HG02970 (cell line): ENCODE data around the gene CDYL.

Source experiments
- ATAC-seq: cut with Tn5 transposase; IDR thresholded peaks from one replicate; pipeline ENCODE4 v1.9.1; 2021; ENCODE audit warnings: mild to moderate bottlenecking, moderate library complexity, moderate number of reproducible peaks; ENCODE audit not compliant: unreplicated experiment, low FRiP score

The CDYL gene

DNA sequence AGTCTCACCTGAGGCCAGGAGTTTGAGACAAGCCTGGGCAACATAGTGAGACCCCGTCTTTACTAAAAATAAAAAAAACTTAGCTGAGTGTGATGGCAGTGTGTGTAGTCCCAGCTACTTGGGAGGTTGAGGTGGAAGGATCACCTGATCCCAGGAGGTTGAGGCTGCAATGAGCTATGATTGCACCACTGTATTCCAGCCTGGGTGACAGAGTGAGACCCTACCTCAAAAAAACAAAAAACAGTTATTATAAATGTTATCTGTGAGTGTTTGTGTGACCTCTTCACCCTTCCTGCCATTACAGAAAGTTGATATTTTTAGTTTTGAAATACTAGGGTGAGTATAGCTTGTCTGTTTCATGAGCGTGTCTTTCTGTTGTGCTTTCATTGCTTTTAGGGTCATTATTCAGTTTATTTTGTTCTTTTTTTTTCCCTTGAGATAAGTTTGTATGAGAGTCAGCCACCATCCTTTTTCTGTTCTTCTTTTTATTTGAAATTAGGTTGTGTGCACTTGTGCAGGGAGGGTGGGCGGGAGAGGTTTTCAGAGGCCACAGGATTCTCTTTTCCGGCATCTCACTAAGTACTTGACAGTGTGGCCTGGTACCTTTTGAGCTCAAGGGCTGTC lies 26.2 kb downstream of the CDYL start:
- ATAC-seq = peak; percentile 62

DNA sequence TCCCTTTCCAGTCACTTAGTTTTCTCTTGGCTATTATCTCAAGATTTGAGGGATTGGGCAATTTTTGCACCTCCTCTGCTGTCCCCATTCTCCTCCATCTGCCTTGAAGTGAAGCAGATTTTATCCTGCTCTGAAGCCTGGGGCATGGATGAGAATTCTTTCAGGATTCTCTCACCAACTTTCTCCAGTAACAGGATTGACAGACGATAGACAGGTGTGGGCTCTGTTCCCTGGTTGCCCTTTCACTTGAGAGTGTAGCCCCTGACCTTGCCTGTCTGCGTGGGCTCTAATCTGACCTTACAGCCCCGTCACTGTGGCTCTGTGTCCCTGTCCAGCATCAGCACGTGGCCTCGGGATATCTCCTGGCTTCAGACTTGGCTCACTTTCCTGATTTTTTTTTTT lies 27.1 kb downstream of the CDYL start:
- no peak for ATAC-seq

DNA sequence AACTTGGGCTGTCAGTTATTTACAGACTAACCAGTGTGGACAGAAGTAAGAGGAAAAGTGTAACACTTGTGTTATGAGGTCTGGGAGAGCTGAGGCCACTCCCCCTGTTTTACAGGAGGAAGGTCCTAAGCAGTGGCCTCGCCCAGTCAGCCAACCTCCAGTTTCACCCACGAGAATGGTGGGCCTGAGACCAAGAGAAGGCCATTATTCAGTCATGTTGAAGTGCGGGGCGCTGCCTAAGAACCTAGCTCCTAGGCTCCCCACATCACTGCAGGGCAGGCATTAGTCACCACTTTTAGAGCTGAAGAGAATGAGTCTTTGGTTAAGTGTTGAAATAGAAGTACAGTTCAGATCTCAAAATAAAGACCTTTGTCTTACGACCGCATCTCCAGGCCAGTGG lies 27.9 kb downstream of the CDYL start:
- no peak for ATAC-seq

DNA sequence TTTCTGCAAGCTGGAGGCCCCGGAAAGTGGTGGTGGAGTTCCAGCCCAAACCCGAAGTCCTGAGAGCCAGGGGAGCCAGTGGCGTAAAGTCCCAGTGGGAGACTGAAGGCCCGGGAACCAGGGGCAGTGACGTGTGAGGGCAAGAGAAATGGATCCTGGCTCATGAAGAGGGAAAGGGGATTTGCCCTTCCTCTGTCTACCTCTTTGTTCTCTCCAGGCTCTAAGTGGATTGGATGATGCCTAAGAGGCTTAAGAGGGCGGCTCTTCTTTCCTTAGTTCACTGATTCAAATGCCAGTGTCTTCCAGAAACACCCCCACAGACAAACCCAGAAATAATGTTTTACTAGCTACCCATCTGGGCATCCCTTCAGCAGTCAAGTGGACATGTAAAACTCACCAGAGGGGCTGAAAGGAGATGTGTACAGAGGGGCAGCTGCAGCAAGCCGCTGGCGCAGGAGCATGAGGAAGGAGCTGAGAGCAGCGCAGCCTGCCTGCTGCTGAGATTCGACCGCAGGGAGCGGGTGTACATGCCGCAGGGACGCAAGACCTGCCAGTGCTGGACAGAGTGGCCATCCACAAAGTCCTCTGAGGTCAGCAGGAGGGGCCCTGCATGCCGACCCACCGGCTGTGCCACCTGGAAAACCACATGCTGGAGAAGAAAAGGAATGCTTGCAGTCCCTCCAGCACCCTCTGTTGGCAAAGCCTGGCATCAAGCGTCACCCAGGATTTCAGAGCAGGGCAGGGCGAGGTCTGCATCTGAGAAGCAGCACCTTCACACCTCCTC lies 29.5 kb downstream of the CDYL start:
- no peak for ATAC-seq

DNA sequence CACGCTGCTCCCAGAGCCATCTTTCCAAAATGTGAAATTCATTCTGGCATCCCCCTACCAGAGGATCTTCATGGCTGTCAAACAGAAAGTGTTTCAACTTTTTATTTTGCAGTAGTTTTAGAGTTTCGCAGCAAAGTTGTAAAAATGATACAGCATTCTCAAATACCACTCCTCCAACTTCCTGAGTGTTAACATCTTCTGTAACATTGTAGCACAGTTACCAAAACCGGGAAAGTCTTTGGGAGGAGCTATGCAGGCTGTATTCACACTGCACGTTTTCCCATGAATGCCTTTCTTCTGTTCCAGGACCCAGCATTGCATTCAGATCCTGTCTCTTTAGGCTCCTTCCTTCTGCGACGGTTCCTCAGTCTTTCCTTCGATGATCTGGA lies 30.1 kb downstream of the CDYL start:
- no peak for ATAC-seq

DNA sequence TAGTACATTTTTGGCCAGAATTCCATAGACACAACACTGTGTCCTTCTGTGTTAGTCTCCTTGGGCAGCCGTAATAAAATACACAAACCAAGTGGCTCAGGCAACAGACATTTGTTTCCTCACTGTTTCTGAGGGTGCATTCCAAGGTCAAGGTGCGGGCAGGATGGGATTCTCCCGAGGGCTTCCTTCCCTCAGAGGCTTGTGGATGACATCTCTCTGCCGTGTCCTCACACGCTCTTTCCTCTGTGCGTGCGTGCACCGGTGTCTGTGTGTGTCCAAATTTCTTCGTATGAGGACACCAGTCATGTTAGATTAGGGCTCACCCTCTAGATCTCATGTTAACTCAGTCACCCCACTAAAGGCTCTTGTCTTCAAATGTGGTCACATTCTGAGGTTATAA lies 30.6 kb downstream of the CDYL start:
- ATAC-seq = no peak

DNA sequence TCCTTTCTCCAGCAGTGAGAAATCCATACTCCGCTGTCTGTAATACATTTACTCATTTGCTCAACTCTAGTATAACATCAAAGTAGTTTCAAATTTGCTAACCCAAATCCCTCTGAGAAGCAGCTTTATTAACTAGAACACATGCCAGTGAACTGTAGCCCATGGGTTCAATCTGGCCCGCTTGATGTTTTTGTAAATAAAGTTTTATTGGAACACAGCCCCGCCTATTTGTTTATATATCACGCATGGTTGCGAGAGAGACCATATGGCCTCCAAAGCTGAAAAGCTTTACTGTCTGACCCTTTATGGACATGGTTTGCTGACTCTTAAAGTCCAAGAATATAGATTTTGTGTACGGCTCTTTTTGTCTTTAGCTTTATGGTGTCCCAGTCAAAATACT lies 32.2 kb downstream of the CDYL start:
- no peak for ATAC-seq

DNA sequence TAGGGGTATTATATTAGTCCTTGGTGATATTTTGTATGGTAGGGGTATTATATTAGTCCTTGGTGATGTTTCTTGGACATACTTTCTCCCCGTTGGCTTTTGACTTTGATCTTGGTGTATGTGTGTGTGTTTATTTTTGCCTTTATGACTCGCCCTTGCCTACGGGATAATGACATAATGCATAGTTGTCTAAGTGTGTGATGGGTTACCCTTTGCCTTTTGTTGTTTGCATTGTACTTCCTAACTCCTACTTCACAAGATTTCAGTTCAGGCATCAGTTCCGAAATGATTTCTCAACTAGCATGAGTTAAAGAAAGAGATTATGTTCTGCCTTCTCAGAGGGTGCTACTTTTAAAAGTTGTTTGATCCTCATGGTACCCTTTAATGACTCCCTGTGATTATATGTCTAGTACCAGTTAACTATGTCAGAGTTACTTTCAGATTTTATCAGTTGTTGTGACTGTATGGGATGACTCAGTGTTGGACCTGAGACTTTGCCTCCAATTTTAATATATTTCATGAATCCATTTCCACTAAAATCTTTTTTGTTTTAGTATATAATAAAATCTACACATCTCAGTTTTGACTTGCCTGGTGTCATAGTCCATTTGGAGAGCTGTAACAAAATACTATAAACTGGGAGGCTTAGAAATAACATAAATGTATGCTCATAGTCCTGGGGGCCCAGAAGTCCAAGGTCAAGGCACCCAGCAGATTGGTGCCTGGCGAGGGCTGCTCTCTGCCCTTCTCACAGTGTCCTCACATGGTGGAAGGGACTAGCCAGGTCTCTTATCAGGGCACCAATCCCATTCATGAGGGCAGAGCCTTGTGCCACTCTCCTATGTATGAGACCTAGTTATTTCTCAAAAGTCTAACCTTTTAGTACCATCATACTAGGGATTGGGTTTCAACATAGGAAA lies 34.1 kb downstream of the CDYL start:
- ATAC-seq = no peak

DNA sequence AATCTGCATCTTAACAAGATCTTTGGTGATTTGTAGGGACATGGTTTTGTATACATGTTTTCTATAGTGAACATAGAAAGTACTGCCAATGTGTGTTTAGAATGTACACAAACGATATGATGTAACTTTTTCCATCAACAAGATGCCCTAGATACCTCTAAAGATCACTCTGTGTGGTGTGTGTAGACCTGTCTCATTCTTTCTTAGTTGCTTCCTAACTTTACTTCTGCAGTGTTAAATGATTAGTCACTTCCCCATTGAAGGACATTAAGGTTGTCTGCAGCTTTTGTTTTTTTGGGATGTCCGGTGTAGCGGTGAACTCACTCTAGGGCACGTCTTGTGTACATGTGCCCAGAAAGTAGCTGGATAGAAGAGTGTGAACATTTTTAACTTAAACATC lies 35.9 kb downstream of the CDYL start:
- ATAC-seq = no peak

DNA sequence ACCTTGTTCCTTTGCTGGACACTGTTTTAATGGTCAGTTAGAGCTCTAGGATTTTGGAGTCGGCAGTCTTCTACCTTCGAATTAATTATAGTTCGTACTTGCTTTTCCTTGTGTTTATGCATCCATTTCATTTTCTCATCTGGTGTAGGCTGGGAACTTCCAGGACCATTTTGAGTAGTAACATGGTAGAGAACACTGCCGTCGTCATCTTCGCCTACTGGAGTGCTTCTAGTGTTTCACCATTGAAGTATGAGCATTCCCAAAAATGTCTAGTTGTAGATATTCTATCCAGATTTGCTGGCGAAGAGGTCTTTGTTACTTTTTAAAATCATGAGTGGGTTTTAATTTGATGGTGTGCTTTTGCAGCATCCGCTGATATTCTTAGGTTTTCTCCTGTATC lies 36.9 kb downstream of the CDYL start:
- ATAC-seq = no peak

DNA sequence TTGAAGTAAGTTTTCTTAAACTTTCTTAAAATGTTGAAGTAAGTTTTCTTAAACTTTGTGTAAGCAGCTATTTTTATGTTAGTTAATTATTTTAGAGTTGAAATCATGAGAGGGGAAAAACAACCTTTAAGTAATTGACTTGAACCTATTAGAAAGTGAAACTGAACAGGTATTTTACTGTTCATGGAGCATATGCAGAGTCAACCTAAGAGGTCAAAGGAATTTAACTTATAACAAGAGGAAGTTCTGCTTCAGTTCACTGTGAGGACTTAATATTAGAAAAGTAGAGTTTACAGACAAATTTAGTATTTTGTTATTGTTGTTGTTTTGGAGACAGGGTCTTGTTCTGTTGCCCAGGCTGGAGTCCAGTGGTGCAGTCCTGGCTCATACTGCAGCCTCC lies 38.0 kb downstream of the CDYL start:
- no peak for ATAC-seq

DNA sequence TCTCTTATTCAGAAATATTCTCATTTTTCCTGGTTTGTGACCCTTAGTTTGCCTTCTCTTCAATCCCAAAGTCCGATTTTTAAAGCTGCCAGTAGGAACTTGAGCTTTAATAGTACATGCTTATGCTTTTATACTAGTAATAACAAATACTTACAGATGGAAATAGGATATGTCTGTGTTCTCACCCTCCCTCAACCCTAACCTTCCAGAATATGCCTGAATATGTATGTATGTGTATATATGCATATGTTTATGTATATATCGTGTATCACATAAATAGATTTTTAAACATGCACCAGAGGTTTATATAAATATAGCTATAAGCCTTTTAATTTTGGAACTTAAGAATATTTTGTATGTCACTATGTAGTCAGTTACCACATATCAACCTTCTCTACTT lies 38.8 kb downstream of the CDYL start:
- ATAC-seq = no peak

DNA sequence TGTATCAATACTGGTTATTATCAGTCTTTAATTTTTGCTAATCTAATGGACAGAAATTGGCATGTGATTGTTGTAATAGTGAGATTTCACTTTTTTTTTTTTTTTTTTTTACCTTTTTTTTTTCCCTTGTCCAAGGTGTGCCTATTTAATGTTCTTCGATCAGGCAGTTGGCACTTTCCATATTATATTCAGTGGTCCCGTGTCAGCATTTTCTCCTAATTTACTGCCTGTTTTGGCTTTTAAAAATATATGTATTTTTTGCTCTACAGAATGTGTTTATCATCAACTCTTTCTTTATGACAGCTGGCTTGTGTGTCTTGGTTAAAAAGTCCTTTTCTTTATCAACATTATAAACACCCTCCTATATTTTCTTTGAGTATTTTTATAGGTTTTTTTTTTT lies 39.4 kb downstream of the CDYL start:
- no peak for ATAC-seq

DNA sequence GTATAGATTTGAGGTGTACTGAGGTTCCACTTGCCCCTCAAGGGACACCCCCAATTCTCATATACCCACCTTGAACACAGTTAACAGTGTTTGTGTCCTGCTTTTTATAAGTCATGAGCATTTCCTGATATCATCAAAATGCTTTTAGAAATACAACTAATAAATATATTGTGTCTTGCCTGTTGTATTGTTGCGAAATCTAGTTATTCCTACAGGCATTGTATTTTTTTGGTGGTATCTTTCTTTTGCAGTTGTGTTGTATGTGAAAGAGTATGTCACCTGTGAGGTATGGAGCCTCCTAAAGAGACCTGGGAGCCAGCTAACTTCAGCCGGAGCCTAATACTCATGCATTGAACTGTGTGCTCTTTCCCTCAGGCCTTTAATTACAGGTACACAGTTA lies 40.7 kb downstream of the CDYL start:
- ATAC-seq = no peak

DNA sequence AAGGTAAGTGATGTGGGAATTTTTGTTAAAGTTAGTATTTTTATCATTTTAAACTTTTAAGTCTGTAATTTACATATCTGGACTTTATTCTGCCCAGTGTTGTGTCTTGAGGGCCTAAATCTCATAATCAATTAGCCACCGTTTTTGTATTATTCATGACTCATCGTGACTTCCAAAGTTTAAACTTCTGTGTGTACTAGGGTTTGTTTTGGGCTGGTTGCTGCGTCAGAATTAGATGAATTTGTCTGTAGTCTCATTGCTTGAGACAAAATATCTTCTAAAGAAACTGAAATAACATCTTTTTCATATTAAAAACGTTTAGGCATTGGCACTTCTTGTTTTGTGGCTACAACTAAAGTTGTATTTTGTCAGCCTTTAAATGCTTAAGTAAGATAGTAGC lies 41.3 kb downstream of the CDYL start:
- no peak for ATAC-seq

DNA sequence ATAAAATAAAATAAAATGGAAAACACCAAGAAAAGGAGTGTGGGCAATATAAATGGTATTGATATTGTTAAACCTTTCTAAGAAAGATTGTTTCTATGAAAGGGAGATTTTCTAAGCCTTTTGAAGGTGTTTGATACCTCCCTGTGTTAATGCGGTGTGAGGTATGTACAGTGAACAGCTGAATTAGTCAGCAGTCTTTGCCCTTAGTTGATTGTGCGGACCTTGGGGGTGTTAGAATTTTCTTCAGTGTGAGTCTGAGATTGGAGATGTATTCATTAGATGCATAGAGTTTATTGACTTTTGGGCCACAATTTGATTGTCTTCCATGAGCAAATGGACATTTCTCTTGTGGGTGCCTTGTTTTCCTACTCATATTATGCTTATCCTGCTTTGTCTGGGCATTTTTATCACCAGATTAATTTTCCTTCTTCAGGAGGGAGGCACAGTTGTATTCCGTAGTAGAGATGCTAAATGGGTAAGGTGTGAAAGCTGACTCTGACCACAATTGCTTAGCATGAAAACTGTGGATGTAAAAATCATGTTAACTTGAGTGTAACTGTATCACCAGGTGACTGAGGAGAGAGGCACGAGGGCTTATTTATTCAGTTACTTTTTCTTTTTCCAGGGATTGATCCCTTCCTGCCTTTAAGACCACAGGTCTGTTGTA lies 42.2 kb downstream of the CDYL start:
- no peak for ATAC-seq

DNA sequence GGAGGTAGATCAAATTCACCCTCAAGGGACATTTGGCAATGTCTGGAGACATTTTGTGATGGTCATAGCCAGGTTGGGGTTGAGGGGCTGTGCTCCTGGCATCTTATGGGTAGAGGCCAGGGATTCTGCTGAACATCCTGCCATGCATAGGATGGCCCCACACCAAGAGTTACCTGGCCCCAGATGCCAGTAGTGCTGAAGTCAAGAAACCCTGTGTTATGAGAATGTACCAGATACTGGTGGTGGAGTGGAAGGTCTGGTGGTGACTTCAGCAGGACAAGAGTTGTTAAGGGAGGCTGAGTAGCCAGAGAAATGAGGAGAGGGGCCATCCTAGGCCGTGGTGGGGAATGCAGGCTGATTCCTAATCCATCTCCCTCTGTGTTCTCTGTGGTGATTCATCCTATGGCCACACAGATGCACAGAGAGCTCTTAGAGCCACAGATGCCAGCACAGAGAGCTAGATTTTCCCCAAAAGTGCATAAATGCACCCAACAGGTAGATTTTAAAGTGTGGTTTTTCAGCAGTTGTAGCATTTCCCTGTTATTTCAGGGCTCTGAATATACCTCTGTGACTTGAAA lies 43.6 kb downstream of the CDYL start:
- ATAC-seq = no peak

DNA sequence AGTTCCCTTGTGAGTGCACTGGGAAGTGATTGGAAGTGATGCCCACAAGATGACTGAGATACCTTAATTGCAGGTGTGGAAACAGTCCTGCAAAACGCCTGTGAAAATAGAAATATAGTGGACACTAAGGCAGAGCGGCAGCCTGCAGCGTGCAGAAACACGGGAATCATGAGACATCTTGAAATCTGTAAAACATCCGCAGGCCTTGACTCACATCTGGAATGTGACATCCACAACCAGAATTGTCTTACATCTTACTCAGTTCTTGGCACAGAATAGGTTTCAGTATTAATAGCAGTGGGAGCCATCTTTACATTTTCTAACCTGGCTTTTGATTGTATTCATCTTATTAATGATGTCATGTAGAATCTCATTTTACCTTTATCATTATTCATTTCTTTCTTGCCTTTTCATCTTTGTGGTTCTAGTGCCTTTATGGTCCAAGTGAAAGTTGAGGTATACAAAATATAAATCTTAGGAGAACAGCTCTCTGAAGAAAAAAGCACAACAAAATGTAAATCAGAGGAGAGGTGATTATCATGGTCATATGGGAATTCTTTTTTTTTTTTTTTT lies 44.6 kb downstream of the CDYL start:
- no peak for ATAC-seq

DNA sequence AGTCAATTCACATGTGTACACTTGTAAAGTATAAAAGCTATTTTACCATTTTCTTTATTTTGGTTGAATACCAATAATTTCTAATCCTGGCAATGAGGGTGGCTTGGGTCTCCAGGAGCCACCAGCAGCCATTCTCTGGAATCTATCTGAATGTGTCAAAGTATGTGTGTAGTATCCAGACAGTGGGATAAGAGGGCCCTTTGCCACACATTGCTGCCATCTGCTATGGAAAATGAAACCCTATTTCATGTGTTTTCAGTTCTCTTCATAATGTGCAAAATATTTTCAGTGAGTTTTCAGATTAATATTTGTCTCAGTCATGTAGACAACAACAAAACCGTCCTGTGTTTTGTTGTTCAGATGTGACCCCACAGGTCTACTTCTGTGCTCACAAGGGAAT lies 46.3 kb downstream of the CDYL start:
- ATAC-seq = no peak

DNA sequence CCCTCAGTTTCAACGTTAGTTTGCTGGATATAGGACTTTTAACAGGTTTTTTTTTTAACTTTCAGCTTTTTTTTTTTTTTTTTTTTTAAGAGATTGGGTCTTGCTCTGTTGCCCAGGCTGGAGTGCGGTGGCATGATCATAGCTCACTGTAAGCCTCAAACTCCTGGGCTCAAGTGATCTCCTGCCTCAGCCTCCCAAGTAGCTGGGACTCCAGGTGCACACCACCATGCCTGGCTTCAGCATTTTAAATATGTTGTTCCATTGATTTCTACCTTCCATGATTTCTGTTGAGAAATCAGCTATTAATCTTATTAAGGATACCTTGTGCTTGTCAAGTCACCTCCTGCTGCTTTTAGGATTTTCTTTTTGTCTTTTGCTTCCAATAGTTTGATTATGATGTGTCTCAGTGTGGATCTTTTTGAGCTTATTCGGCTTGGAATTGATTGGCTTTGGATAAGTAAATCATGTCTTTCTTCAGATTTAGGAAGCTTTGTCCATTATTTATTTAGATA lies 52.0 kb downstream of the CDYL start:
- no peak for ATAC-seq
